ENCODE results near the gene CEP120.

Gene CEP120

DNA sequence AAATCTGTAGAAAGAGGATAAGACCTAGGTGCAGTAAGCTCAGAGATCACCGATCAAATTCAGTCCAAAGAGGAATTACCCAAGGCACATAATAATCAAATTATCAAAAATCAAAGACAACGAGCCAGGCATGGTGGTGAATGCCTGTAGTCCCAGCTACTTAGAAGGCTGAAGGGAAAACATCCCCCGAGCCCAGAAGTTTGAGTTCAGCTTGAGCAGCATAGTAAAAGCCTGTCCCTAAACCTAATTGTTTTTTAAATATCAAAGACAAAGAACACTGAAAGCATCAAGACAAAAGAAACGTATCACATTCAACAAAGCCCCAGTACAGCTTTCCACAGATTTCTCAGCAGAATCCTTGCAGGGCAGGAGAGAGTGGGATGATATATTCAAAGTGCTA, 122.9 kb downstream of the CEP120 start:
- Histone ChIP-seq H3K4ac (ENCODE audit: low read depth in 1 of 2, low read length in 2 of 2) (no peak overlapping the region), H3K23ac (ENCODE audit: low read length in 2 of 2) (no peak overlapping the region), H2BK120ac (ENCODE audit: low read depth, low read length) (no peak overlapping the region), H2BK12ac (ENCODE audit: low read length in 2 of 2) (no peak overlapping the region), H3K18ac (ENCODE audit: low read depth in 1 of 2, low read length in 2 of 2) (no peak overlapping the region), H3K4me2 (ENCODE audit: low read length, poor library complexity, severe bottlenecking) (no peak overlapping the region), H3K4me1 (ENCODE audit: control insufficient read depth, insufficient read depth, low read depth, low read length) (no peaks in the 10 kb centered on the region), H2AFZ (ENCODE audit: low read depth, low read length) (no peak overlapping the region), H3K14ac (ENCODE audit: low read length in 2 of 2) (no peak overlapping the region), H3K9ac (ENCODE audit: low read length) (no peak overlapping the region), H2AK5ac (ENCODE audit: low read length, severe bottlenecking) (no peak overlapping the region), H4K8ac (ENCODE audit: low read length) (no peak overlapping the region), H3K79me1 (replicated peaks; ENCODE audit: low read length, poor library complexity, severe bottlenecking) (no peaks in the 10 kb centered on the region), H3K9me3 (ENCODE audit: control insufficient read depth, low read length) (peaks cover 3% of the 10 kb centered on the region), H2BK5ac (ENCODE audit: low read depth, low read length, poor library complexity, severe bottlenecking) (no peak overlapping the region), H3K36me3 (ENCODE audit: control insufficient read depth in 1 of 2, insufficient read depth in 2 of 2, low read depth in 1 of 2, low read length in 2 of 2) (no peaks in the 10 kb centered on the region), H2BK15ac (ENCODE audit: low read depth, poor library complexity, severe bottlenecking) (no peak overlapping the region), H3K27me3 (ENCODE audit: control insufficient read depth in 1 of 2, insufficient read depth in 1 of 2, low read length in 2 of 2) (peaks cover 0 to 8% of the 10 kb centered on the region in 2 experiments), H3K27ac (ENCODE audit: low read length, poor library complexity, severe bottlenecking) (no peak overlapping the region), H3K4me3 (ENCODE audit: insufficient read depth in 1 of 2, low read depth in 1 of 2, low read length in 2 of 2) (no peak overlapping the region), H4K91ac (ENCODE audit: low read length) (no peak overlapping the region)
- DNase-seq, result no peak
- 76% methylated on average over 3 of the region's 4 CpGs for WGBS

- H3K27me3 ChIP-seq (ENCODE audit: control insufficient read depth in 1 of 2, insufficient read depth in 1 of 2, low read length in 2 of 2), result no peaks in the 10 kb centered on the region
- no peak overlapping the region for H3K9ac ChIP-seq (ENCODE audit: low read length)
- no peak overlapping the region for H2BK120ac ChIP-seq (ENCODE audit: low read depth, low read length)
- no peaks in the 10 kb centered on the region for H3K4me1 ChIP-seq (ENCODE audit: control insufficient read depth, insufficient read depth, low read depth, low read length)
- no peaks in the 10 kb centered on the region for H3K79me1 ChIP-seq (replicated peaks; ENCODE audit: low read length, poor library complexity, severe bottlenecking)
- no peak overlapping the region for H3K14ac ChIP-seq (ENCODE audit: low read length in 2 of 2)
- no peak overlapping the region for H3K27ac ChIP-seq (ENCODE audit: low read length, poor library complexity, severe bottlenecking)
- no peak overlapping the region for H3K4me2 ChIP-seq (ENCODE audit: low read length, poor library complexity, severe bottlenecking)
- no peak overlapping the region for H2AFZ ChIP-seq (ENCODE audit: low read depth, low read length)
- no peak overlapping the region for H4K8ac ChIP-seq (ENCODE audit: low read length)
- H3K9me3 ChIP-seq (ENCODE audit: control insufficient read depth, low read length), result peaks cover 3% of the 10 kb centered on the region
- H3K23ac ChIP-seq (ENCODE audit: low read length in 2 of 2), result no peak overlapping the region
- no peak overlapping the region for H2AK5ac ChIP-seq (ENCODE audit: low read length, severe bottlenecking)
- DNase-seq, result no peak
- H2BK5ac ChIP-seq (ENCODE audit: low read depth, low read length, poor library complexity, severe bottlenecking), result no peak overlapping the region
- H4K91ac ChIP-seq (ENCODE audit: low read length), result no peak overlapping the region
- 100% methylated on average over 1 of the region's 1 CpG for WGBS
- H3K4ac ChIP-seq (ENCODE audit: low read depth in 1 of 2, low read length in 2 of 2), result no peak overlapping the region
- H2BK12ac ChIP-seq (ENCODE audit: low read length in 2 of 2), result no peak overlapping the region
- H3K36me3 ChIP-seq (ENCODE audit: control insufficient read depth in 1 of 2, insufficient read depth in 2 of 2, low read depth in 1 of 2, low read length in 2 of 2), result no peaks in the 10 kb centered on the region
- no peak overlapping the region for H3K4me3 ChIP-seq (ENCODE audit: insufficient read depth in 1 of 2, low read depth in 1 of 2, low read length in 2 of 2)
- H3K18ac ChIP-seq (ENCODE audit: low read depth in 1 of 2, low read length in 2 of 2), result no peak overlapping the region
- no peak overlapping the region for H2BK15ac ChIP-seq (ENCODE audit: low read depth, poor library complexity, severe bottlenecking)
Measured at GRCh38 chr5:123299136-123299535, 124.1 kb downstream of the CEP120 start.

DNA sequence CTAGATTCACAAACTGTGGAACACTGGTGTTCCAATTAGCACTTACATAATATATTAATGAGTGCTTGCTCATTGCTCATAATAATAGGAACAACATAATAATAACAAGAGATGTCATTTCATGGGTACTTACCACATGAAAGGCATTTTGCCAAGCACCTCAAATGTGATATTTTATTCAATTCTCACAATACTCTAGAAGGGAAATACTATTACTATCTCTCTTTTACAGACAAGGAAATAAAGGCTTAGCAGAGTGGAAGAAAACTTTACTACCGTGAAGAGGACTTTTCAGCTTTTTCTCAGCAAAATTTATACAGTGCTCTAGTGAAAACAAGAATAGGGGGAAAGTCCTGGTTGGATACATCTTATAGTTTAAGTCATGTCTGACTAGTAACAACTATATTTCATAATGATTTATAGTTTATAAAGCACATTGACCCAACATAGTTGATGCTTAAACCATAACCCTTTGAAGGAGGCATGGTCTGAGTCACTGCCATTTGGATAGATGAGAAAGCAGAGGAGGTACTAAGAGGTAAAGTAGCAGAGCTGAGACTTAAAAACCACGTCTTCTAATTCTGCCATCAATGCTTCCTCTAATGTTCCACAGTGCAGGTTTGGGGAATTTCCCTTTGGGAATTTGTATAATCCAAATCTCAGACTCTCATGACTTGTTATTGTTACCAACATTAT, 124.7 kb downstream of the CEP120 start:
- no peak overlapping the region for H2BK5ac ChIP-seq (ENCODE audit: low read depth, low read length, poor library complexity, severe bottlenecking)
- H2AFZ ChIP-seq (ENCODE audit: low read depth, low read length), result no peak overlapping the region
- no peak for DNase-seq
- no peak overlapping the region for H3K4me2 ChIP-seq (ENCODE audit: low read length, poor library complexity, severe bottlenecking)
- no peak overlapping the region for H2AK5ac ChIP-seq (ENCODE audit: low read length, severe bottlenecking)
- no peak overlapping the region for H3K4me3 ChIP-seq (ENCODE audit: insufficient read depth in 1 of 2, low read depth in 1 of 2, low read length in 2 of 2)
- no peak overlapping the region for H4K8ac ChIP-seq (ENCODE audit: low read length)
- H3K9ac ChIP-seq (ENCODE audit: low read length), result no peak overlapping the region
- no peak overlapping the region for H3K23ac ChIP-seq (ENCODE audit: low read length in 2 of 2)
- WGBS, result no CpG with 5 or more reads among the region's 2 CpGs
- no peaks in the 10 kb centered on the region for H3K36me3 ChIP-seq (ENCODE audit: control insufficient read depth in 1 of 2, insufficient read depth in 2 of 2, low read depth in 1 of 2, low read length in 2 of 2)
- no peaks in the 10 kb centered on the region for H3K27me3 ChIP-seq (ENCODE audit: control insufficient read depth in 1 of 2, insufficient read depth in 1 of 2, low read length in 2 of 2)
- no peaks in the 10 kb centered on the region for H3K79me1 ChIP-seq (replicated peaks; ENCODE audit: low read length, poor library complexity, severe bottlenecking)
- no peak overlapping the region for H2BK12ac ChIP-seq (ENCODE audit: low read length in 2 of 2)
- no peak overlapping the region for H2BK15ac ChIP-seq (ENCODE audit: low read depth, poor library complexity, severe bottlenecking)
- H4K91ac ChIP-seq (ENCODE audit: low read length), result no peak overlapping the region
- H3K4me1 ChIP-seq (ENCODE audit: control insufficient read depth, insufficient read depth, low read depth, low read length), result no peaks in the 10 kb centered on the region
- H3K4ac ChIP-seq (ENCODE audit: low read depth in 1 of 2, low read length in 2 of 2), result no peak overlapping the region
- H3K27ac ChIP-seq (ENCODE audit: low read length, poor library complexity, severe bottlenecking), result no peak overlapping the region
- H3K18ac ChIP-seq (ENCODE audit: low read depth in 1 of 2, low read length in 2 of 2), result no peak overlapping the region
- H3K14ac ChIP-seq (ENCODE audit: low read length in 2 of 2), result no peak overlapping the region
- no peak overlapping the region for H2BK120ac ChIP-seq (ENCODE audit: low read depth, low read length)
- H3K9me3 ChIP-seq (ENCODE audit: control insufficient read depth, low read length), result peaks cover 3% of the 10 kb centered on the region

- Histone ChIP-seq H3K27me3 (ENCODE audit: control insufficient read depth in 1 of 2, insufficient read depth in 1 of 2, low read length in 2 of 2) (no peaks in the 10 kb centered on the region), H3K4me3 (ENCODE audit: insufficient read depth in 1 of 2, low read depth in 1 of 2, low read length in 2 of 2) (no peak overlapping the region), H3K4me1 (ENCODE audit: control insufficient read depth, insufficient read depth, low read depth, low read length) (no peaks in the 10 kb centered on the region), H2BK12ac (ENCODE audit: low read length in 2 of 2) (no peak overlapping the region), H4K91ac (ENCODE audit: low read length) (no peak overlapping the region), H3K4ac (ENCODE audit: low read depth in 1 of 2, low read length in 2 of 2) (no peak overlapping the region), H2BK120ac (ENCODE audit: low read depth, low read length) (no peak overlapping the region), H3K4me2 (ENCODE audit: low read length, poor library complexity, severe bottlenecking) (no peak overlapping the region), H2BK15ac (ENCODE audit: low read depth, poor library complexity, severe bottlenecking) (no peak overlapping the region), H3K14ac (ENCODE audit: low read length in 2 of 2) (no peak overlapping the region), H3K79me1 (replicated peaks; ENCODE audit: low read length, poor library complexity, severe bottlenecking) (no peaks in the 10 kb centered on the region), H4K8ac (ENCODE audit: low read length) (no peak overlapping the region), H3K36me3 (ENCODE audit: control insufficient read depth in 1 of 2, insufficient read depth in 2 of 2, low read depth in 1 of 2, low read length in 2 of 2) (no peaks in the 10 kb centered on the region), H2AK5ac (ENCODE audit: low read length, severe bottlenecking) (no peak overlapping the region), H3K18ac (ENCODE audit: low read depth in 1 of 2, low read length in 2 of 2) (no peak overlapping the region), H2AFZ (ENCODE audit: low read depth, low read length) (no peak overlapping the region), H3K23ac (ENCODE audit: low read length in 2 of 2) (no peak overlapping the region), H2BK5ac (ENCODE audit: low read depth, low read length, poor library complexity, severe bottlenecking) (no peak overlapping the region), H3K9me3 (ENCODE audit: control insufficient read depth, low read length) (peaks cover 3% of the 10 kb centered on the region), H3K27ac (ENCODE audit: low read length, poor library complexity, severe bottlenecking) (no peak overlapping the region), H3K9ac (ENCODE audit: low read length) (no peak overlapping the region)
- DNase-seq, result no peak
- 67% methylated on average over 1 of the region's 1 CpG for whole genome bisulfite sequencing
Measured at GRCh38 chr5:123297866-123298265, 125.3 kb downstream of the CEP120 start.

All from mesenchymal stem cell (in vitro differentiated cells and primary cell).